ENCODE measurements around the gene UQCRQ. TPM values are rescaled to one million over a fixed set of nuclear protein-coding genes. Genes with fewer than 3 reads are reported as not detected.

UQCRQ gene
- 390 and 458 TPM in 2 replicates for total RNA-seq
- 246 and 263 TPM in 2 replicates for polyA plus RNA-seq
- 280 and 312 TPM in 2 replicates for polyA plus RNA-seq (2011; cell fraction: cytosol; rRNA removed)
- 72.0 and 114 TPM in 2 replicates for polyA plus RNA-seq (2011; cell fraction: nucleus; rRNA removed)
- 329 and 394 TPM in 2 replicates for polyA plus RNA-seq (2012)
- 30.1 and 50.5 TPM in 2 replicates for polyA minus RNA-seq
- 61.8 TPM for polyA minus RNA-seq (2011; cell fraction: cytosol; rRNA and poly(A)+ RNA removed)
- polyA minus RNA-seq (2011; cell fraction: nucleus; rRNA and poly(A)+ RNA removed), result 16.8 and 20.5 TPM in 2 replicates
- Bru-seq, nascent RNA, result percentile 85 among the genes with signal in this experiment
- percentile 95 among the genes with signal in this experiment for BruChase-seq, experiment 1, labeled RNA remaining after a 6-hour chase
- BruChase-seq, experiment 2, labeled RNA remaining after a 2-hour chase, result percentile 85 among the genes with signal in this experiment
- long read RNA-seq, transcript UQCRQ-202 (3 exons, 429 nt), result minor isoform, 117 of 6,394 reads
- long read RNA-seq, transcript UQCRQ-203 (3 exons, 839 nt), result major isoform, 896 of 6,394 reads
- long read RNA-seq, transcript UQCRQ-201 (2 exons, 586 nt), result minor isoform, 33 of 6,394 reads
- long read RNA-seq, transcript UQCRQ-205 (2 exons, 258 nt), result minor isoform, 17 of 6,394 reads
- long read RNA-seq, partial matches to known transcripts, result 1 of 6,394 reads
- long read RNA-seq, other reads (novel, unspliced or antisense), result 5,320 of 6,394 reads

- Histone ChIP-seq H4K20me1 (replicated peaks; ENCODE audit: control insufficient read depth, extremely low read depth, insufficient read depth, low read length) (no peaks in the 10 kb centered on the region), H3K9me1 (replicated peaks; ENCODE audit: control insufficient read depth, extremely low read depth, insufficient read depth, low read length) (no peaks in the 10 kb centered on the region), H3K9me3 (replicated peaks; ENCODE audit: control insufficient read depth, insufficient read depth, low read length) (no peaks in the 10 kb centered on the region), H3K36me3 (ENCODE audit: control insufficient read depth in 2 of 2, extremely low read depth in 1 of 2, insufficient read depth in 2 of 2, low read length in 2 of 2) (no peaks in the 10 kb centered on the region), H3K27ac (ENCODE audit: insufficient read depth, low read depth, low read length) (peak within 1 kb of the TSS; percentile 78), H2AFZ (ENCODE audit: low read depth, low read length) (peak within 1 kb of the TSS; percentile 38), H3K4me2 (ENCODE audit: insufficient read depth, low read length) (peak within 1 kb of the TSS; percentile 87), H3K4me3 (replicated peaks in 1 of 3; ENCODE audit: insufficient read depth in 1 of 3, low read depth in 1 of 3, low read length in 3 of 3) (peak within 1 kb of the TSS; percentile 14 to 89 (median 76)), H3K27me3 (ENCODE audit: control insufficient read depth in 2 of 2, insufficient read depth in 2 of 2, low read length in 2 of 2) (peaks cover 0 to 6% of the 10 kb centered on the region in 2 experiments), H3K79me2 (ENCODE audit: control insufficient read depth, insufficient read depth, low read length) (peaks cover 10% of the 10 kb centered on the region), H3K9ac (replicated peaks; ENCODE audit: extremely low read depth, insufficient read depth, low read length) (peak within 1 kb of the TSS; percentile 82), H3K4me1 (ENCODE audit: control insufficient read depth, extremely low read depth, insufficient read depth, low read length) (peaks cover 12% of the 10 kb centered on the region)
- no TSS peak for BruUV-seq (replicated peaks)
- dilution Hi-C loops (cut with MboI; ENCODE audit: extremely low pct_ligation_motif_present, low sequenced_read_pairs), result no loop called here
- ChIA-PET POLR2A (interaction anchor here (1.2 to 1.3 kb wide), 2 partner anchors 12 to 37 kb away, joined by 3 to 4 read pairs; no protein-coding TSS in a partner anchor), CTCF (interaction anchor here (0.6 to 4.6 kb wide), 13 partner anchors 10 to 340 kb away, joined by 3 to 36 read pairs (median 4); partner anchors contain the start of gene SHROOM1)
- peak; percentile 99 for FAIRE-seq
- intact Hi-C loops (cut with micrococcal nuclease), result loop anchor here (1.0 to 5.0 kb wide), 5 partner anchors 17 to 479 kb away; partner anchors contain the start of genes KIF3A and SHROOM1
- TF ChIP-seq EZH2 (IDR thresholded peaks at IDR 0.05; ENCODE audit: borderline replicate concordance, low read depth, low read length, severe bottlenecking) (no peak), POLR2AphosphoS5 (IDR thresholded peaks at IDR 0.05; ENCODE audit: insufficient read depth, low read depth, low read length) (peak; percentile 89), GATA2 (IDR thresholded peaks at IDR 0.05; ENCODE audit: insufficient read depth, insufficient read length, low read depth, low read length) (no peak), MYC (IDR thresholded peaks at IDR 0.05; ENCODE audit: low read depth, low read length) (no peak), MAX (IDR thresholded peaks at IDR 0.05; ENCODE audit: insufficient read depth, insufficient read length) (peak; percentile 61), POLR2A (IDR thresholded peaks at IDR 0.05; ENCODE audit: low read depth, low read length) (peak; percentile 94), CTCF (IDR thresholded peaks at IDR 0.05; ENCODE audit: extremely low read depth in 1 of 2, insufficient read depth in 1 of 2, low read depth in 1 of 2, low read length in 2 of 2) (peak in 1 of 2 donors; percentile 43), FOS (IDR thresholded peaks at IDR 0.05; ENCODE audit: borderline replicate concordance, insufficient read depth, low read length) (peak; percentile 29), JUN (IDR thresholded peaks at IDR 0.05; ENCODE audit: borderline replicate concordance, insufficient read depth, insufficient read length, low read depth) (peak; percentile 40)
- peak; percentile 99 for DNase-seq (ENCODE audit: low read depth, low spot score)
These were observed at the start of gene UQCRQ, which contains the start of gene GDF9 for GRCh38 chr5:132866342-132867045. TSS of gene UQCRQ (plus strand) at chr5:132866642. CDS start at chr5:132866882, 240 bp downstream. TSS of gene GDF9 (minus strand) at chr5:132866469. CDS start at chr5:132864533, 1,936 bp downstream.
